ENCODE results near the gene FBXO10. TPM values are rescaled to one million over a fixed set of nuclear protein-coding genes. Genes with fewer than 3 reads are reported as not detected.
"Not testable (repeated sequence)": the region's sequence is repeated elsewhere in the genome, so short reads cannot be mapped to it uniquely, and the experiment has no call there.

The FBXO10 gene
- polyA plus RNA-seq, 1 donor from 2014 or later, result 15.1 TPM

GRCh38 chr9:37504605-37505004, 71.6 kb downstream of the FBXO10 start:
- Mint-ChIP-seq H3K27me3 (no peaks in the 10 kb centered on the region), H3K4me3 (no peak overlapping the region), H3K4me1 (peaks cover 0 to 2% (median 0%) of the 10 kb centered on the region in 3 donors), H3K27ac (peak overlapping the region in 1 of 3 donors; percentile 80), H3K9me3 (no peaks in the 10 kb centered on the region), H3K36me3 (no peaks in the 10 kb centered on the region)

GRCh38 chr9:37503736-37504135, 72.4 kb downstream of the FBXO10 start:
- Mint-ChIP-seq H3K36me3 (no peaks in the 10 kb centered on the region), H3K4me3 (peak overlapping the region in 1 of 4 donors; percentile 89), H3K4me1 (peaks cover 0 to 2% (median 0%) of the 10 kb centered on the region in 3 donors), H3K27ac (peak overlapping the region in 1 of 3 donors; percentile 80), H3K9me3 (no peaks in the 10 kb centered on the region), H3K27me3 (no peaks in the 10 kb centered on the region)

GRCh38 chr9:37501957-37502596, 74.1 kb downstream of the FBXO10 start:
- H3K27ac Mint-ChIP-seq, result peak overlapping the region in 2 of 3 donors; percentile 50 to 85
- H3K4me3 Mint-ChIP-seq, result peak overlapping the region in 1 of 4 donors; percentile 6
- no peaks in the 10 kb centered on the region for H3K36me3 Mint-ChIP-seq
- H3K27me3 Mint-ChIP-seq, result no peaks in the 10 kb centered on the region
- peaks cover 0 to 2% (median 0%) of the 10 kb centered on the region in 3 donors for H3K4me1 Mint-ChIP-seq
- no peaks in the 10 kb centered on the region for H3K9me3 Mint-ChIP-seq

GRCh38 chr9:37499297-37499696, 76.9 kb downstream of the FBXO10 start:
- Mint-ChIP-seq H3K27me3 (no peaks in the 10 kb centered on the region), H3K9me3 (no peaks in the 10 kb centered on the region), H3K36me3 (peaks cover 5% of the 10 kb centered on the region), H3K4me3 (no peak overlapping the region), H3K4me1 (no peaks in the 10 kb centered on the region), H3K27ac (no peak overlapping the region)

- no peaks in the 10 kb centered on the region for H3K9me3 Mint-ChIP-seq
- peak overlapping the region in 1 of 3 donors; percentile 62 for H3K27ac Mint-ChIP-seq
- H3K4me1 Mint-ChIP-seq, result peaks cover 0 to 2% (median 0%) of the 10 kb centered on the region in 3 donors
- no peak overlapping the region for H3K4me3 Mint-ChIP-seq
- no peaks in the 10 kb centered on the region for H3K27me3 Mint-ChIP-seq
- H3K36me3 Mint-ChIP-seq, result peaks cover 7% of the 10 kb centered on the region
Measured at GRCh38 chr9:37498457-37498856, 77.7 kb downstream of the FBXO10 start.

- H3K4me1 Mint-ChIP-seq, result peaks cover 0 to 2% (median 0%) of the 10 kb centered on the region in 3 donors
- no peaks in the 10 kb centered on the region for H3K9me3 Mint-ChIP-seq
- peaks cover 8% of the 10 kb centered on the region for H3K36me3 Mint-ChIP-seq
- H3K27ac Mint-ChIP-seq, result no peak overlapping the region
- no peaks in the 10 kb centered on the region for H3K27me3 Mint-ChIP-seq
- H3K4me3 Mint-ChIP-seq, result no peak overlapping the region
Measured at GRCh38 chr9:37497320-37497719, 78.9 kb downstream of the FBXO10 start.

- H3K36me3 Mint-ChIP-seq, result peaks cover 8% of the 10 kb centered on the region
- peaks cover 0 to 2% (median 0%) of the 10 kb centered on the region in 3 donors for H3K4me1 Mint-ChIP-seq
- H3K27ac Mint-ChIP-seq, result no peak overlapping the region
- H3K27me3 Mint-ChIP-seq, result no peaks in the 10 kb centered on the region
- no peak overlapping the region for H3K4me3 Mint-ChIP-seq
- H3K9me3 Mint-ChIP-seq, result no peaks in the 10 kb centered on the region
Measured at GRCh38 chr9:37496020-37496419, 80.2 kb downstream of the FBXO10 start.

GRCh38 chr9:37495571-37495970, 80.6 kb downstream of the FBXO10 start:
- Mint-ChIP-seq H3K9me3 (no peaks in the 10 kb centered on the region), H3K27ac (no peak overlapping the region), H3K36me3 (peaks cover 8% of the 10 kb centered on the region), H3K4me1 (peaks cover 0 to 3% (median 2%) of the 10 kb centered on the region in 3 donors), H3K27me3 (no peaks in the 10 kb centered on the region), H3K4me3 (no peak overlapping the region)

- Mint-ChIP-seq H3K27me3 (no peaks in the 10 kb centered on the region), H3K36me3 (peaks cover 9% of the 10 kb centered on the region), H3K4me1 (peaks cover 9 to 20% (median 18%) of the 10 kb centered on the region in 3 donors), H3K9me3 (no peaks in the 10 kb centered on the region), H3K27ac (no peak overlapping the region), H3K4me3 (no peak overlapping the region)
Measured at GRCh38 chr9:37491939-37492338, 84.2 kb downstream of the FBXO10 start.

- Mint-ChIP-seq H3K4me1 (peaks cover 24 to 25% (median 25%) of the 10 kb centered on the region in 3 donors), H3K27me3 (no peaks in the 10 kb centered on the region), H3K27ac (peak overlapping the region; percentile 81 to 98 (median 89))
Measured at GRCh38 chr9:37486616-37487548, 89.3 kb downstream of the FBXO10 start.

GRCh38 chr9:37486256-37486615, 89.9 kb downstream of the FBXO10 start:
- peak overlapping the region; percentile 81 to 98 (median 89) for H3K27ac Mint-ChIP-seq
- H3K9me3 Mint-ChIP-seq, result no peaks in the 10 kb centered on the region
- peaks cover 5% of the 10 kb centered on the region for H3K27me3 Mint-ChIP-seq
- peaks cover 24 to 27% (median 25%) of the 10 kb centered on the region in 3 donors for H3K4me1 Mint-ChIP-seq
- H3K4me3 Mint-ChIP-seq, result peak overlapping the region; percentile 90 to 97 (median 94)
- H3K36me3 Mint-ChIP-seq, result peaks cover 1% of the 10 kb centered on the region

More at GRCh38 chr9:37486616-37487548, 89.3 kb downstream of the FBXO10 start:
- no peaks in the 10 kb centered on the region for H3K9me3 Mint-ChIP-seq
- peak overlapping the region; percentile 90 to 97 (median 94) for H3K4me3 Mint-ChIP-seq
- peaks cover 1% of the 10 kb centered on the region for H3K36me3 Mint-ChIP-seq

- Mint-ChIP-seq H3K4me3 (peak within 1 kb of the TSS; percentile 90 to 97 (median 94)), H3K27me3 (peaks cover 5% of the 10 kb centered on the region), H3K9me3 (no peaks in the 10 kb centered on the region), H3K4me1 (peaks cover 23 to 27% (median 24%) of the 10 kb centered on the region in 3 donors), H3K27ac (peak within 1 kb of the TSS; percentile 81 to 98 (median 91)), H3K36me3 (peaks cover 1% of the 10 kb centered on the region)
Measured at GRCh38 chr9:37485389-37486255, 90.6 kb downstream of the FBXO10 start, which contains the start of gene POLR1E. Gene POLR1E, plus strand, starts transcription at chr9:37485948. Its CDS starts 100 bp downstream, at chr9:37486048.

GRCh38 chr9:37480759-37481158, 95.4 kb downstream of the FBXO10 start:
- no peak overlapping the region for H3K4me3 Mint-ChIP-seq
- no peaks in the 10 kb centered on the region for H3K36me3 Mint-ChIP-seq
- H3K27ac Mint-ChIP-seq, result no peak overlapping the region
- H3K4me1 Mint-ChIP-seq, result peaks cover 12 to 22% (median 19%) of the 10 kb centered on the region in 3 donors
- peaks cover 5% of the 10 kb centered on the region for H3K27me3 Mint-ChIP-seq
- H3K9me3 Mint-ChIP-seq, result no peaks in the 10 kb centered on the region

GRCh38 chr9:37477987-37478619, 98.1 kb downstream of the FBXO10 start:
- H3K4me1 Mint-ChIP-seq, result peaks cover 7 to 15% (median 14%) of the 10 kb centered on the region in 3 donors

More at GRCh38 chr9:37477987-37478619, 98.1 kb downstream of the FBXO10 start:
- H3K27me3 Mint-ChIP-seq, H3K36me3 Mint-ChIP-seq, H3K9me3 Mint-ChIP-seq: not testable (repeated sequence)
- Mint-ChIP-seq H3K27ac (peak overlapping the region in 1 of 3 donors; percentile 7), H3K4me3 (peak overlapping the region in 3 of 4 donors; percentile 0 to 38 (median 6))

Data from IgD-negative memory B cell (primary cell).